HG02571 (cell line): Measurements from ENCODE around the gene FIBCD1.
"Not testable (repeated sequence)": the region's sequence is repeated elsewhere in the genome, so short reads cannot be mapped to it uniquely, and the experiment has no call there.

Experiments used
- ATAC-seq: cut with Tn5 transposase; IDR thresholded peaks from one replicate; pipeline ENCODE4 v1.9.1; 2021; ENCODE audit warnings: mild to moderate bottlenecking, moderate library complexity; ENCODE audit not compliant: unreplicated experiment

The FIBCD1 gene

GRCh38 chr9:130955947-130956621 lies 17.0 kb upstream of the FIBCD1 start:
- no peak for ATAC-seq

GRCh38 chr9:130954925-130955324 lies 15.9 kb upstream of the FIBCD1 start:
- ATAC-seq: not testable (repeated sequence)

GRCh38 chr9:130954317-130954716 lies 15.3 kb upstream of the FIBCD1 start:
- no peak for ATAC-seq

- no peak for ATAC-seq
Measured at GRCh38 chr9:130952065-130952762, 13.2 kb upstream of the FIBCD1 start.

GRCh38 chr9:130950039-130950311 lies 10.9 kb upstream of the FIBCD1 start:
- ATAC-seq: no peak

GRCh38 chr9:130949188-130950038 lies 10.4 kb upstream of the FIBCD1 start:
- ATAC-seq: no peak

GRCh38 chr9:130948266-130948665 lies 9.2 kb upstream of the FIBCD1 start:
- ATAC-seq: no peak

- no peak for ATAC-seq
Measured at GRCh38 chr9:130947618-130948140, 8.6 kb upstream of the FIBCD1 start.

GRCh38 chr9:130946766-130947617 lies 7.9 kb upstream of the FIBCD1 start:
- ATAC-seq: no peak

GRCh38 chr9:130945173-130945572 lies 6.1 kb upstream of the FIBCD1 start:
- no peak for ATAC-seq

- ATAC-seq: no peak
Measured at GRCh38 chr9:130944510-130945058, 5.5 kb upstream of the FIBCD1 start.

GRCh38 chr9:130943777-130944176 lies 4.7 kb upstream of the FIBCD1 start:
- ATAC-seq: no peak

- no peak for ATAC-seq
Measured at GRCh38 chr9:130943221-130943620, 4.2 kb upstream of the FIBCD1 start.

GRCh38 chr9:130942679-130943078 lies 3.6 kb upstream of the FIBCD1 start:
- no peak for ATAC-seq

GRCh38 chr9:130942084-130942483 lies 3.0 kb upstream of the FIBCD1 start:
- no peak for ATAC-seq

- ATAC-seq: no peak
Measured at GRCh38 chr9:130940693-130941576, 1.9 kb upstream of the FIBCD1 start.

- ATAC-seq: no peak
Measured at GRCh38 chr9:130940027-130940549, 1.0 kb upstream of the FIBCD1 start.

GRCh38 chr9:130939405-130940026 lies 469 bp upstream of the FIBCD1 start:
- ATAC-seq: no peak

GRCh38 chr9:130938184-130938651 lies 829 bp downstream of the FIBCD1 start:
- no peak for ATAC-seq
